ENCODE data around the gene SPA17. TPM values are rescaled to one million over a fixed set of nuclear protein-coding genes. Genes with fewer than 3 reads are reported as not detected.

Gene SPA17
- total RNA-seq, 1 donor from 2014 or later, result 2.7 TPM

- intact Hi-C loops (cut with micrococcal nuclease), result no loop called here
Observed at GRCh38 chr11:124719534-124719933, 45.8 kb downstream of the SPA17 start.

DNA sequence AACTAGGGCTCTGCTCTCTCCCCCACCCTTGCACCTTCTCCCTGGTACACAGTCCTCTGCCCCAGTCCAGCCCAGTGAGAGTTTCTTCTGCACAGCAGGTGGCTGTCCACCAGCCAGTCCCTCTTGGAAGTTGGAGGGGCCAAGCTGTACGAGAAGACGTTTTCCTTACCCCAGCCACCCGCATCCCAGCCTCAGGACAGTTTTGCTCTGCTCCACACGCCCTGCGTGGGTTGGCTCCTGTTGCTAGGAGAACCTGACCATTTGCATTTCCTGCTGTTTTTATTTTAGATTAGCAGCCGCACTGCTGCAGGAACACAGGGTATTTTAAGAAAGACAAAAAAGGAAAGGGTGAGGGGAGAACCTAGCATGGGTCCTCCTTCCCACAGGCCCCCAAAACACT lies 48.5 kb downstream of the SPA17 start:
- intact Hi-C loops (cut with micrococcal nuclease), result no loop called here

- intact Hi-C loops (cut with micrococcal nuclease), result no loop called here
Observed at GRCh38 chr11:124724979-124725718, 51.4 kb downstream of the SPA17 start.

DNA sequence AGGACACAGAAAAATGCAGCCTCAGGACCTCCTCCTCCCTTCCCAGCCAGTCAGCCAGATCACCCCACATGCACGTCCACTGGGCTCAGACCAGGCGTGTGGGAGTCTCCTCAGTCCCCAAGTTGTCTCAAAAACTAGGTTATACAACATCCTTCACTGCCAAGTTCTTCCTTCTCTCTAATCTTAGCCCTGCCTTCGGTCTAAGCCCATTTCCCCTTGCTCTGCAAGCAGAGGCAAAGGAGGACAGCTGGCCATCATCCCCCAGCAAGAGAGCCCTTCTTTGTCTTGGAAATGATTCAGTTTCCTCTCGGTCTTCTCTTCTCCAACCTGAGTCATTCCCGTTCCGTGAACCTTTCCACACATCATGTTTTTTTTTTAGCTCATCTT lies 52.0 kb downstream of the SPA17 start:
- intact Hi-C loops (cut with micrococcal nuclease), result no loop called here

DNA sequence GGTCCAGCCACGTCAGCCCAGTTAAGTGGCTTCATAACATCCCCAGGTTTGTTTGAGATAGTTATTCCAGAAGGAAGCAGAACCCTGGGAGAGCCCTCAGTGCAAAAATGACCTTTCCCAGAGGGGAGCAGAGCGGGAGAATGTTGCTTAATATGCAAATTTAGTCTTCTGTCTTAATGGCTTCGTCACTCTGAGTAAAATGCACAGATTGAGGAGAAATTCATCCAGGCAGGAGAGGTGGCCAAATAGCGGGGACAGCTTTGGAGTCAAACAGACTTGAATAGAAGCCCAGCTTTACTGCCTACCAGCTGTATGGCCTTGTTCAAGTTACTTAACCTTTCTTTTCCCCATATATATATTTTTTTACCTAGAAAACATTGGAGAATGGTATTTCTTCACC lies 53.8 kb downstream of the SPA17 start:
- intact Hi-C loops (cut with micrococcal nuclease), result no loop called here

- intact Hi-C loops (cut with micrococcal nuclease), result no loop called here
Observed at GRCh38 chr11:124728134-124728533, 54.4 kb downstream of the SPA17 start.

DNA sequence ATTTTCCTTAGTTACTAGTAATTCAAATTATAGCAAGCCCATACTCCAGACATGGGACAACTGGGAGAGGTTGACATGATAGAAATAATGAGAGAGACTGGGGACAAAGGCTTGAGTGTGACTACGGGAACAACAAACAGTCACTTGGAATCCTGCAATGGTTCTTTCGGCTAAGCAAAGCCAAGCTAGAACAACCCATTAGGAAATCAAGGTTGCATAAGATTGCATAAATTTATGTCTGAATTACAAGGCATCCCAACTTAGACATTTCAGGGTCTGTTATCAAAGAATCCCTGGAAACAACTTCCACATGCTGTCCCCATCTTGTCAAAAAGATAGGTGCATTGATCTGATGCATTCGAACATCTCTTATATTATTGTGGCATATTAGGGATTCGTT lies 55.9 kb downstream of the SPA17 start:
- intact Hi-C loops (cut with micrococcal nuclease), result no loop called here

GRCh38 chr11:124732230-124732629 lies 58.5 kb downstream of the SPA17 start:
- intact Hi-C loops (cut with micrococcal nuclease), result no loop called here

- intact Hi-C loops (cut with micrococcal nuclease), result no loop called here
Observed at GRCh38 chr11:124736736-124737135, 63.0 kb downstream of the SPA17 start.

DNA sequence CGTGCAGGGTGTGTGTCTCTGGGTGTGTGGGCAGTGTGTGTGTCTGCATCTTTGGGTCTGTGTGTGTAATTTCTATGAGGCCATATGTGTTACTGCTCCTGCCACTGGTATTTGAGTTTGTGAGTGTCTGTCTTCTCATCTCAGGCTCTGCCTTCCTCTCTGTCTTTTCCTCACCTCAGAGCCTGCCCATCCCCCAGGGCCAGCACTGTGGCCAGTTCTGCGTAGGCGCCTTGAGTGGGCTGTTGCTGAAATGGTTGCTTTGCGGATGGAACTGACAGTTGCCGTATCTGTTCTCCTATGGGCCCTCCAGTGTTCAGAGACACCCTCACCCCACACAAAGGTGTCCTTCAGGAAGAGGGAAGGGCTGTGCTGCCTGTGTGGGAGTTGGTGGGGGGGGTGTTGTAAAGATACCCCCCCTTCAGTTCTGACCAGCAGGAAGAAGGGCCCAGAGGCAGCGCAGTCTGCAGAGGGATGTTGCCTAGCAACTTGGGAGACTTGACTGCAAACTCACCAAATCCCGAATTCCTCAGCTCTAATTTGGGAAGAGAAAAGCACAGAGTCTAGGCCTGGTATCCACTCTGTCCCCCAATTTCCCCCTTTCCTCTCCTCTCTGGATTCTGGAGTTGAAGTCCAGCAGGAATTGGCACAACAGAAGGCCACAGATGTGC lies 64.1 kb downstream of the SPA17 start:
- intact Hi-C loops (cut with micrococcal nuclease), result no loop called here

- intact Hi-C loops (cut with micrococcal nuclease), result loop anchor here (1.0 kb wide), 1 partner anchor 8 kb away; no protein-coding TSS in a partner anchor
Observed at GRCh38 chr11:124738713-124739478, 65.2 kb downstream of the SPA17 start.

GRCh38 chr11:124739479-124740276 lies 66.0 kb downstream of the SPA17 start, which contains the start of gene NRGN:
Gene NRGN (plus strand): TSS chr11:124739942. CDS start chr11:124740085, 143 bp downstream.
- intact Hi-C loops (cut with micrococcal nuclease), result loop anchor here (1.0 kb wide), 2 partner anchors 8 to 66 kb away; partner anchors contain the start of genes SIAE and SPA17

DNA sequence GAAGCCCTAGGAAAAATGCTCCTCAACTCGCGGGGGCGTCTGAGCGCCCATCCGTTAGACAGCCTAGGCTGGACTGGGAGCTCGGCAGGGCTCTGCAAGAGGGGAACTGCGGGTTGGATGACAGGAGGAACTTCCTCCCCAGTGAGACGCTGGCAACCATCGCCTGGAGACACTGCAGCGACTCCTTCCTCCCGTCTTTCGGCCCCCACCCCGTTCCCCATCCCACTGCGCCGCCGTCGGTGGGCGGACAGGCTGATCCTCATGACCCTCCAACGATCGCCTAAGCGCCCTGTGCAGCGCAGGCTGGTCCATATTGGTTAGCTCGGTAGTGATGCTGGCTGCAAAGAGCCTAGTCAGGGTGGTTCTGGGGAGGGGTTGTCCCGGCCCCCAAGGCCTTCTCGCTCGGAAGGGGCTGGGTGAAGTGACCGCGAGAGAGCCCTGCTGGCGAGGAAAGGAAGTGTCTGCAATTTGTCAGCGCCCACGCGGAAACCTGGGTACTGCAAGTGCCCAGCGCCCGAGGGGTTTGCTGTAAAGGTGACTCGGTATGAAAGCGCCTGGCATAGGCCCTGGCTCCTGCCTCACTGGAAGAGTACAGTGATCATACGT lies 66.7 kb downstream of the SPA17 start:
- intact Hi-C loops (cut with micrococcal nuclease), result loop anchor here (1.0 kb wide), 1 partner anchor 67 kb away; the partner anchor contains the start of genes SIAE and SPA17

- intact Hi-C loops (cut with micrococcal nuclease), result no loop called here
Observed at GRCh38 chr11:124742555-124742954, 68.9 kb downstream of the SPA17 start.

GRCh38 chr11:124743050-124743449 lies 69.3 kb downstream of the SPA17 start:
- intact Hi-C loops (cut with micrococcal nuclease), result no loop called here

GRCh38 chr11:124745270-124745834 lies 71.6 kb downstream of the SPA17 start:
- intact Hi-C loops (cut with micrococcal nuclease), result loop anchor here (5.0 kb wide), 2 partner anchors 207 to 1142 kb away; partner anchors contain the start of genes CCDC15 and HYLS1

GRCh38 chr11:124745835-124746620 lies 72.3 kb downstream of the SPA17 start:
- intact Hi-C loops (cut with micrococcal nuclease), result loop anchor here (1.0 to 5.0 kb wide), 8 partner anchors 12 to 1141 kb away; partner anchors contain the start of genes CCDC15, HYLS1, MSANTD2 and TBRG1

GRCh38 chr11:124746621-124747243 lies 73.0 kb downstream of the SPA17 start:
- intact Hi-C loops (cut with micrococcal nuclease), result loop anchor here (1.0 to 5.0 kb wide), 10 partner anchors 7 to 1141 kb away; partner anchors contain the start of genes CCDC15, HYLS1, MSANTD2 and NRGN
